ENCODE measurements around the gene NCR1.
"Not testable (repeated sequence)": the region's sequence is repeated elsewhere in the genome, so short reads cannot be mapped to it uniquely, and the experiment has no call there.

NCR1 gene, protein sequence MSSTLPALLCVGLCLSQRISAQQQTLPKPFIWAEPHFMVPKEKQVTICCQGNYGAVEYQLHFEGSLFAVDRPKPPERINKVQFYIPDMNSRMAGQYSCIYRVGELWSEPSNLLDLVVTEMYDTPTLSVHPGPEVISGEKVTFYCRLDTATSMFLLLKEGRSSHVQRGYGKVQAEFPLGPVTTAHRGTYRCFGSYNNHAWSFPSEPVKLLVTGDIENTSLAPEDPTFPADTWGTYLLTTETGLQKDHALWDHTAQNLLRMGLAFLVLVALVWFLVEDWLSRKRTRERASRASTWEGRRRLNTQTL

DNA sequence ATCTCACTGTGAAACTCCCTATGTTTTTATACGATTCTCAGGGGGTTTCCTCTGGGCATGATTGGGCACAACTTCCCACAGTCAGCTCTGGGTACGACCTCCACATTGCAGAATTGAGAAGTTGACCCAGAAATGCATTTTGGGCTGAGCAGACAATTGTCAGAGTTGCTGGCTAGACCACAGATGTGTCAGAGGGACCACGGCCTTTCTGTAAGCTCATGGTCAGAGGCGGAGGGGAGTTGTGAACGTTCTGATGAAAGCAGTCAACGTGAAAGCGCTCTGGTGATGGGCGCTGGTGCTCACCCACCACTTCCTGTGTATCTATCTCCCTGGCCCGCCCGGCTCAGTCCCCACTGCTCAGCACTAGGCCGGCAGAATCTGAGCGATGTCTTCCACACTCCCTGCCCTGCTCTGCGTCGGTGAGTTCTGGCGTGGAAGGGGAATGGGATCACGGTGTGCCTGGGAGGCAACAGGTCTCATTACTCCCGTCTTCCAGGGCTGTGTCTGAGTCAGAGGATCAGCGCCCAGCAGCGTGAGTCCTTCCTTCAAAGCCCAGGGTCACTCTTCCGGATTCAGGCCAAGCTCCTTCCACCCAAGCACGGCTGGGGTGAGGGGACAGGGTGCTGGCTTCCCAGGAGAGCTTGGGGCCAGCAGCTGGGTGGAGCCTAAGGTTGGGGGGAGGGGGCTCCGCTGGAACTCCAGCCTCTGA, at the start of gene NCR1:
Gene NCR1 (plus strand): TSS at position 346 of the 709 bp plus-strand sequence. CDS start 40 bp downstream, at position 386.
- no peak for DNase-seq

DNA sequence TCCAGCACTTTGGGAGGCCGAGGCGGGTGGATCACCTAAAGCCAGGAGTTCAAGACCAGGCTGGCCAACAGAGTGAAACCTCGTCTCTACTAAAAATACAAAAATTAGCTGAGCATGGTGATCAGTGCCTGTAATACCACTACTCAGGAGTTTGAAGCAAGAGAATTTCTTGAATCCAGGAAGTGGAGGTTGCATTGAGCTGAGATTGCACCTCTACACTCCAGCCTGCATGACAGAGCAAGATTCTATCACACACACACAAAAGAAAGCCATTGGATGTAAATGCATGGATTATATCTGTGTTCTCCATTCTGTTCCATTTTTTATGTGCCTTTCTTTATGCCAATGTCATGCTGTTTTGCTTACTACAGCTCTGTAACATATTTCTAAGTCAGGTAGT, 47.5 kb upstream of the NCR1 start:
- not testable (repeated sequence) for DNase-seq

DNA sequence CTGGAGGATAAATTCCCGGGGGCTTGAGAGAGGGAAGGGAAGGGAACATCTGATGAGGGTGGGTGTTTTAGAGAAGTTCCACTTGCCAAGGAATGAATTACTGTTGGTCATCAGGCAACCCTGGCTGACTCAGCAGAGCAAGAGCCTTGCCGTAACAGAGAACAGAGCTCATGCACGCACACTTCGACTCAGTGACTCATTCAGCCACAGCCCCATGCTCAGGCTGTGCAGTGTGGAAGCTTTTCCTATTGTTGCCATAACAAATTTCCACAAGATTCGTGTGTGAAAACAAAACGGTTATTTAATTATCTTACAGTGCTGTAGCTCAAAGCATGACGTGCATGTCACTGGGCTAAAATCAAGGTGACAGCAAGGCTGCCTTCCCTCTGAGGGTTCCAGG, 46.5 kb upstream of the NCR1 start:
- DNase-seq, result peak in 4 of 56 donors; percentile 1 to 10 (median 2)

DNA sequence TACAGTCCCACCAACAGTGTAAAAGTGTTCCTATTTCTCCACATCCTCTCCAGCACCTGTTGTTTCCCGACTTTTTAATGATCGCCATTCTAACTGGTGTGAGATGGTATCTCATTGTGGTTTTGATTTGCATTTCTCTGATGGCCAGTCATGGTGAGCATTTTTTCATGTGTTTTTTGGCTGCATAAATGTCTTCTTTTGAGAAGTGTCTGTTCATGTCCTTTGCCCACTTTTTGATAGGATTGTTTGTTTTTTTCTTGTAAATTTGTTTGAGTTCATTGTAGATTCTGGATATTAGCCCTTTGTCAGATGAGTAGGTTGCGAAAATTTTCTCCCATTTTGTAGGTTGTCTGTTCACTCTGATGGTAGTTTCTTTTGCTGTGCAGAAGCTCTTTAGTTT, 42.5 kb upstream of the NCR1 start:
- not testable (repeated sequence) for DNase-seq

DNA sequence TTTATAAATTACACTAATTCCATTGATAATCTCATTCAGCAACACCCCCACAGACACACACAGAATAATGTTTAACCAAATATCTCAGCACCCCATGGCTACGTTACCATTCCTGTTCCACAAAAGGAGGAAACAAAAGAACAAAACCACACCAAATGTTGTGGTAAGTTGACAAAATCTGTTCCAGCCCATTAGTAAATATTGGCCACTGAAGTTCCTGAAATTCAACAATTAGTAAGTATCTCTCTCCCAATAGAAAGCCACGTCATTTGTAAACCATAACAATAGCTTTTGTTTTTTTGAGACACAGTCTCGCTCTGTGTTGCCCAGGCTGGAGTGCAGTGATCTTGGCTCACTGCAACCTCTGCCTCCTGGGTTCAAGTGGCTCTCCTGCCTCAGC, 34.3 kb upstream of the NCR1 start:
- no peak for DNase-seq

DNA sequence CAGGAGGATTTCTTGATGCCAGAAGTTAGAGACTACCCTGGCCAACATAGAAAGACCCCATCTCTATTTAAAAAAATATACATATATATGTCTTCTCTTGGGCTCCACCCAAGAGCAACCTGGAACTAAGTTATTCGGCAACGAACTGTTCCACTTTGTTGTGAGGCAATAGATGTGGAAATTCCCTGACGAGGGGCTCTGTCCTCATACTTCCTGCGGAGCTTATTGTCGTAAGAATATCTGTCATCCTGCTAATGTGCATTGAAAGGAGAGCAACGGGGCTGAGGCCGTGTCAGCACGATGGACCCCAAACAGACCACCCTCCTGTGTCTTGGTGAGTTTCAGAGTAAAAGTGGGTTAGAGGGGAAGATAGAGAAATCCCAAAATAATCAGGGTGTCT, 32.0 kb upstream of the NCR1 start, which contains the start of gene FCAR:
Gene FCAR (plus strand): TSS at position 246 of the 400 bp plus-strand sequence. CDS start 55 bp downstream, at position 301.
- peak in 1 of 56 donors; percentile 0 for DNase-seq

DNA sequence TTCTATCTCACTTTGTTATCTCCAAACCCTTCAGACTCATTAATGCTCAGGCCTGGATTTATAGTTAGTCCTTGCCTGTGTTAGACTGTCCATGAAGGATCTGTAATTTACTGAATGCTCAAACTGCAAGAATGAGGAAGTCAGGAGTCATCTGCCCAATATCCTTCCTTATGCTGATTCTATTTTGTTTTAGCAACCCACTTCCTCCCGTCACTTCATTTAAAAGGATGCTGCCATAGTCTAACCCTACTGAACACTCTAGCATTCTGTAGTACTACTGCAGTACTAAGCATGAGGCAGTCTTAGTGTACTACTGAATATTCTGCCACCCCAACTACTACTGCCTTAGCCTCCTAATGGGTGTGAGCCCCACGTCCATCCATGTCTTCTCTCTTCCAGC, 30.4 kb upstream of the NCR1 start:
- DNase-seq, result no peak

DNA sequence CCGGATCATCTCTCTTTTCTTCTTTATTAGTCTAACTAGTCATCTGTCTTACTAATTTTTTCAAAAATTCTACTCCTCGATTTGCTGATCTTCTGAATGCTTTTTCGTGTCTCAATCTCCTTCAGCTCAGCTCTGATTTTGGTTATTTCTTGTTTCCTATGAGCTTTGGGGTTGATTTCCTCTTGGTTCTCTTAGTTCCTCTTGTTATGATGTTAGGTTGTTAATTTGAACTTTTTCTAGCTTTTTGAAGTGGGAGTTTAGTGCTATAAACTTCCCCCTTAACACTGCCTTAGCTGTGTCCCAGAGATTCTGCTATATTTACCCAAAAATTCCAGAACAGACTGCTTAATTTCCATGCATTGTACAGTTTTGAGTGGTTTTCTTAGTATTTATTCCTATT, 28.5 kb upstream of the NCR1 start:
- DNase-seq, result no peak

DNA sequence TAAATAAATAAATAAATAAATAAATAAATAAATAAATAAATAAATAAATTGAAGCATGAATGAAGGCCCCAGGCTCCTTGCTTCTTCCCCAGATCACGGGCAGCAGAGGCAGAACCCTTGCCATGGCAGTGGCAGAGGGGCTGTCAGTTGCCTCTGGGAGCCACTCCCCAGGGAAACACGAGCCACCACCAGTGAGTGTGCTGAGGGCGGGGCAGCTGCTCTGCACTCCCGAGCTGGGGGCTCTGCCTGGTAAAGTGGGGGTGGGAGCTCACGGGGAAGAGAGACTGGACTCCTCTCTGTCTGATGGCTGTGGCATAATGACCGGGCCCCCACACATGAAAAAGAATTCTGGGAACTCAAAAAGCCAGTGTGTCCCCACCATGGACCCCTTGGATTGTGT, 24.1 kb upstream of the NCR1 start:
- no peak for DNase-seq

DNA sequence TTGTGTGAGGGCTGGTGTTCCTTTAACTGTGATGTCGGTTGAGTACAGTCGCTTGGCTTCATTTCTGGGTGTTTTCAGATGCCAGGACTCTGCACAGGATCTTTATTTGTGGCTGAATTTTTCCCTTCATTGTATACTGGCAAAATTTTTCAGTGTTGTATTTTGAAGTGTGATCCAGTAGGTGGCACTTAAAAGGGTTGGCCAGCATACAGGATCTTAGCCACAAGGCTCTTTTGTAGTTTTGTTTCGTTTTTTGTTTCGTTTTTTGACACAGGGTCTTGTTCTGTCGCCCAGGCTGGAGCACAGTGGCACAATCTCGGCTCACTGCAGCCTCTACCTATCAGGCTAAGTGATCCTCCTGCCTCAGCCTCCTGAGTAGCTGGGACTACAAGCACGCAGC, 23.2 kb upstream of the NCR1 start:
- no peak for DNase-seq

DNA sequence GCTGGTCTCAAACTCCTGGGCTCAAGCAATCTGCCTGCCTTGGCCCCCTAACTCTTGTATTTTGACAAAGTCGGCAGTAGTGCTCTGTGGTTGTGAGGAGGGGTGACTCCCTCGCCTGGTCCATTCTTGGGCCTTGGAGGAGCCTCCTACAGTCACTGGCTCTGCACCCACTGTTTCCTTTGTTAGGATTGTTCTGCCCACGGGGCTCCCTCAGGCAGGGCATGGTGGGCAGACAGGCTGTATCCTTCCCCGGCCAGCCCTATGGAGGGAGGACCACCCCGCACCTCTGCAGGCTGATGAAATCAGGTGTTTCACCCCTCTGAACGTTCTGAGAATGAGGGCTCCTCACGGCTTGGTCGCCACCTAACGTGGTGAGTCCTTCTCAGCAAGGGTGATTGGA, 22.7 kb upstream of the NCR1 start:
- DNase-seq, result no peak

DNA sequence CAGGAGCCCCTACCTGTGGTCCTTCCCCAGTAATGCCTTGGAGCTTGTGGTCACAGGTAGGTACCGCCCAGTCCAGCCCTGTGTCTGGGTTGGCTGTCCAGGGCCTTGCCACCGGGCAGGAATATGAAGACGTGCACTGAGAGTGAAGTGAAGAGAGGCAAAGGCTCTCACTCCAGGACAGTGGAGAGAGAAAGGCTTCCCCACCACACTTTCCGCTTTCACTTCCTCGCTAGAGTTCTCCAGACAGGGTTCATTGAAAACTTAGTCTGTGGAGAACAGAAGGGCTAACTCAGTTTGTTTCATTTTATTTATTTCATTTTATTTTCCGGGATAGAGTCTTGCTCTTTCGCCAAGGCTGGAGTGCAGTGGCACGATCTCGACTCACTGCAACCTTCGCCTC, 17.7 kb upstream of the NCR1 start:
- peak in 5 of 56 donors; percentile 1 to 31 (median 4) for DNase-seq

DNA sequence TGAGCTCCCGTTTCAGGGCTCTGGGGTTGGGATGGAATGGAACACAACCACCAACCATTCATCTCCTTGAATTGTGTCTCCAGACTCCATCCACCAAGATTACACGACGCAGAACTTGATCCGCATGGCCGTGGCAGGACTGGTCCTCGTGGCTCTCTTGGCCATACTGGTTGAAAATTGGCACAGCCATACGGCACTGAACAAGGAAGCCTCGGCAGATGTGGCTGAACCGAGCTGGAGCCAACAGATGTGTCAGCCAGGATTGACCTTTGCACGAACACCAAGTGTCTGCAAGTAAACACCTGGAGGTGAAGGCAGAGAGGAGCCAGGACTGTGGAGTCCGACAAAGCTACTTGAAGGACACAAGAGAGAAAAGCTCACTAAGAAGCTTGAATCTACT, 16.4 kb upstream of the NCR1 start:
- no peak for DNase-seq

DNA sequence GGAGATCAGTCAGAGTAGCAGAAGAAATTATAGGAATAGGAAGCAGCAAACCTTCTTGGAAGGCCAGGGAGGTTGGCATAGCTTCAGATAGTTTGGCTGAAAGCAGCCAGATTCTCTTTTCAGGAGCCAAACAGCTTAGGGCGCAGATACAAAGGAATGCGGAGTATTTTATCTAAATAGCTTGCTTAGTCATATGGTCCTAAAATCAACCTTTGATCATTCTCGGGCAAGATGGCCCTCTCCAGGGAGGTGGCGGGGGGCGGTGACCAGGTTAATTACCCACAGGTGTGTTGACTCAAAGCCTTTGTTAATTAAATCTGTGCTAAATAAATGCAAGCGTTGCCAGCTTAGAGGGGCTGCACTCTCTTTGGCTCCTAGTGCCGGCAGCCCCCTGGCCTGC, 12.5 kb upstream of the NCR1 start:
- no peak for DNase-seq

DNA sequence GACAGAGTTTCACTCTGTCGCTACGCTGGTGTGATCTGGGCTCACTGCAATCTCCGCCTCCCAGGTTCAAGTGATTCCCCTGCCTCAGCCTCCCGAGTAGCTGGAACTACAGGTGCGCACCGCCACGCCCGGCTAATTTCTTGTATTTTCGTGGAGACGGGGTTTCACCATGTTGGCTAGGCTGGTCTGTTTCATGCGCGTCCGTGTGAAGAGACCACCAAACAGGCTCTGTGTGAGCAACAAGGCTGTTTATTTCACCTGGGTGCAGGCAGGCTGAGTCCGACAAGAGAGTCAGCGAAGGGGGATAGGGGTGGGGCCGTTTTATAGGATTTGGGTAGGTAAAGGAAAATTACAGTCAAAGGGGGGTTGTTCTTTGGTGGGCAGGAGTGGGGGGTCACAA, 11.8 kb upstream of the NCR1 start:
- DNase-seq, result not testable (repeated sequence)

DNA sequence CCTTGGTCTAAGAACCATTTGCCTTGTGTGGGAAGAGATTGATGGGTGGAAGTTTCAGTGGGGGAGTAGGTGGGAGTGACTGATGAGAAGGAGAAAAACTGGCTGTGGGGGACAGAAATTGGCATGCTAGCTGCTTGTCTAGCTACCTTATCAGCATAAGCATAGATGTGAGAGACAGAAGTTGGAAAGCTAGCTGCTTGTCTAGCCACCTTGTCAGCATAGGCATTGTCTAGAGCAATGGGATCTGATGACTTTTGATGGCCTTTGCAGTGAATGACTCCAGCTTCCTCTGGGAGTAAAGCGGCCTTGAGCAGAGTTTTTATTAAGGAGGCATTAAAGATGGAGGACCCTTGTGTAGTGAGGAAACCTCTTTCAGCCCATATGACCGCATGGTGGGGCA, 9.9 kb upstream of the NCR1 start:
- no peak for DNase-seq

DNA sequence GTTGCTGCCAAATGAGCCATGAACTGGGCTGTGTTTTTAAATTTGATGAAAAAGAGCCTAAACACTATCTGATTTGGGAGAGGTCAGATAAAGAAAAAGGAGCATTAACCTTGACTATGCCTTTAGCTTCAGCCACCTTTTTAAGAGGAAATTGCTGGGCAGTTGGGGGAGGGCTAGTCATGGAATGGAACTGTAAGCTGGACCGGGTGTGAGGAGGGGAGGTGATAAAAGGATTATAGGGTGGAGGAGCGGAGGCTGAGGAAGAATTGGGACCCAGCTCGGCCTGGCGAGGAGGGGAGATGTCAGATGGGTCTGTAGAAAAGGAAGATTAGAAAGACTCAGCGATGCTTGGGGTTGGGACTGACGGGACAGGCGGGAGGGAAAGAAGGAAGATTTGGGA, 7.3 kb upstream of the NCR1 start:
- not testable (repeated sequence) for DNase-seq

DNA sequence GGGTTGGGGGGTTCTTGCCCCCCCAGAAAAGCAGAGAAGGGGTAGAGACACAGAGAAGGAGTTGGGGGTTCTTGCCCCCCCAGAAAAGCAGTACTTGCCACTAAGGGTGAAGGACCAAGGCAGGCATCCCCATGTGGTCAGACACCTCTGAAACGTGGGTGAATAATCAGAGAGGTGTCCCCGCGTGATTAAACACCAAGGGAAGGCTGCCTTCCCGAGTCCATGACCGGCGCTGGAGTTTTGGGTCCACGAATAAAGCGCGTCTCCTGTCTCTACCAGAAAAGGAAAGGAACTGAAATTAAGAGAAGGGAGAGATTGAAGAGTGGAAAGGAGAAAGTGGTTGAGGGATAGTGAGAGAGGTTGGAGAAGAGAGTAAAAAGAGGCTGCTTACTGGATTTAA, 6.3 kb upstream of the NCR1 start:
- not testable (repeated sequence) for DNase-seq

DNA sequence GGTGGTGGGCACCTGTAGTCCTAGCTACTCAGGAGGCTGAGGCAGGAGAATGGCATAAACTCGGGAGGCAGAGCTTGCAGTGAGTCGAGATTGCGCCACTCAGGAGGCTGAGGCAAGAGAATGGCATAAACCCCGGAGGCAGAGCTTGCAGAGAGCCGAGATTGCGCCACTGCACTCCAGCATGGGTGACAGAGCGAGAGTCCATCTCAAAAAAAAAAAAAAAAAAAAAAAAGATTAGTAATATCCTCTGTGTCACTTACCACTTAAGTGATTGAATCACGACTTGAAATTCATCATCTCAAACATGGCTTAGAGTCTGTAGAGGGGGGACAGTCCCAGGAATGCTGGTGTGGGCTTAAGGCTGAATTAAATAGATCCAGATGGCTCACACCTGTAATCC, 4.8 kb upstream of the NCR1 start:
- DNase-seq, result not testable (repeated sequence)

DNA sequence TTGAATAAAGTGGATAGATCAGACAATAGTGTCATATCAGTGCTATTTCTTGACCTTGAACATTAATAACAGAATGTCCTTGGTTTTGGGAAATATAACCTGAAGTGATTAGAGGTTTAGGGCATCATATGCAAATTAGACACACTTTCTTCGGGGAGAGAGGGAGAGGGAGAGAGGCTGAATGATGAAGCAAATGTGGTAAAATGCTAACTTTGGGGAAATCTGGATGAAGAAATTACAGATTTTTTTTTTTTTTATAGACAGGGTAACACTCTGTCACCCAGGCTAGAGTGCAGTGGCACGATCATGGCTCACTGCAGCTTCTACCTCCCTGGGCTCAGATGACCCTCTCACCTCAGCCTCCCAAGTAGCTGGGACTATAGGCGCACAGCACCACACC, 3.9 kb upstream of the NCR1 start:
- DNase-seq, result no peak

DNA sequence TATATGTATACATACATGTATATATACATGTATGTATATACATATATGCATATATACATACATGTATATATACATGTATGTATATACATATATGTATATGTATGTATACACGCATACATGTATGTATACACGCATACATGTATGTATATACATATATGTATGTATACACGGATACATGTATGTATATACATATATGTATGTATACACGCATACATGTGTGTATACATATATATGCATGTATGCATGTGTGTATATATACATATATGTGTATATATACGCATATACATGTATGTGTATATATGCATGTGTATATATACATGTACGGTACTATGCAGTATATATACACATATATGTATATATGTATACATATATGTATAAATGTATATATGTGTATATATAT, 2.6 kb upstream of the NCR1 start:
- no peak for DNase-seq

DNA sequence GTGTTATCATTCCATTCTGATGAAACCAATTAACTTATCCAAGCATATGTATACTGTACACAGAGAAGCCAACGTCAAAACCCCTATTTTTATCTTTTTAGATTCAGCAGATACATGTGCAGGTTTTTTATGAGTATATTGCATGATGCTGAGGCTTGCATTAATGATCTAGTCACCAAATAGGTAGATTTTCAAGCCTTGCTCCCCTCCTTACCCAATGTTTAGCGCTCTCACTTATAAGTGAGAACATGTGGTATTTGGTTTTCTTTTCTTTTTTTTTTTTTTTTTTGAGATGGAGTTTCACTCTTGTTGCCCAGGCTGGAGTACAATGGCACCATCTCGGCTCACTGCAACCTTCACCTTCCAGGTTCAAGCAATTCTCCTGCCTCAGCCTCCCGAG, 1.7 kb upstream of the NCR1 start:
- DNase-seq, result not testable (repeated sequence)

DNA sequence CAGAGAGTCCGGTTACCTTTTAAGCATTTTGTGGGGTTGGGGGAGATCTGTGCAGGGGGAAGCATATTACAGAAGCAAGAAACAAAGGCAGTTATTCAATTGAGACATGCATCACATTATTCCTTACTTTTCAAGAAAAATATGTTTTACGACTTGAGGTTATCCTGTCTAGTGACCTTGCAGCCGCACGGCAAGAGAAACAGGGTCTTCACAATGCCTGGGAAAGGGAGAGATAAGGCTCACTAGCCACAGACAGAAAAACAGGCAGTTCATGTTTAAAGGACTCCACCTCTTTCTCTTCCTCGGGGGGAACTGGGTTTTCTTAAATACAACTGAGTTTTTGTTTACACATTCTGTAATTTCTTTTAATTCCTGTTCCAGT, 536 bp upstream of the NCR1 start:
- DNase-seq, result no peak
